ENCODE results near the gene RNLS. TPM values are rescaled to one million over a fixed set of nuclear protein-coding genes. Genes with fewer than 3 reads are reported as not detected.

Gene RNLS
- total RNA-seq, 2 donors from 2014 or later: 6.2 to 9.4 TPM

GRCh38 chr10:88512599-88512998 is 70.5 kb downstream of the RNLS start:
- H3K9me3 ChIP-seq: no peaks in the 10 kb centered on the region
- ATAC-seq (ENCODE audit: insufficient number of reproducible peaks, low FRiP score, low read depth) (no peak), DNase-seq (ENCODE audit: low spot score) (no peak)
- H3K36me3 ChIP-seq: no peaks in the 10 kb centered on the region
- H3K4me1 ChIP-seq (ENCODE audit: control insufficient read depth in 1 of 2, low read depth in 2 of 2): no peaks in the 10 kb centered on the region
- TF ChIP-seq CTCF (IDR thresholded peaks at IDR 0.05): no peak
- no peak overlapping the region for H3K4me3 ChIP-seq
- H3K27me3 ChIP-seq (replicated peaks; ENCODE audit: insufficient read depth): no peaks in the 10 kb centered on the region
- no peak overlapping the region for H3K27ac ChIP-seq

- ATAC-seq (ENCODE audit: insufficient number of reproducible peaks, low FRiP score, low read depth): no peak
These were observed 74.3 kb downstream of the RNLS start for GRCh38 chr10:88508796-88509195.

GRCh38 chr10:88507826-88508453 is 75.2 kb downstream of the RNLS start:
- no peak overlapping the region for H3K27ac ChIP-seq
- no peak for TF ChIP-seq CTCF (IDR thresholded peaks at IDR 0.05)

More at GRCh38 chr10:88508796-88509195, 74.3 kb downstream of the RNLS start:
- DNase-seq (ENCODE audit: low spot score): no peak
- H3K4me1 ChIP-seq (ENCODE audit: control insufficient read depth in 1 of 2, low read depth in 2 of 2): no peaks in the 10 kb centered on the region
- H3K9me3 ChIP-seq: no peaks in the 10 kb centered on the region
- no peak for TF ChIP-seq CTCF (IDR thresholded peaks at IDR 0.05)
- H3K36me3 ChIP-seq: no peaks in the 10 kb centered on the region
- H3K27ac ChIP-seq: no peak overlapping the region
- H3K27me3 ChIP-seq (replicated peaks; ENCODE audit: insufficient read depth): no peaks in the 10 kb centered on the region
- H3K4me3 ChIP-seq: no peak overlapping the region

GRCh38 chr10:88507404-88507803 is 75.7 kb downstream of the RNLS start:
- Histone ChIP-seq H3K9me3 (no peaks in the 10 kb centered on the region), H3K27ac (no peak overlapping the region), H3K27me3 (replicated peaks; ENCODE audit: insufficient read depth) (no peaks in the 10 kb centered on the region), H3K36me3 (no peaks in the 10 kb centered on the region), H3K4me3 (no peak overlapping the region), H3K4me1 (ENCODE audit: control insufficient read depth in 1 of 2, low read depth in 2 of 2) (no peaks in the 10 kb centered on the region)
- no peak for TF ChIP-seq CTCF (IDR thresholded peaks at IDR 0.05)
- ATAC-seq (ENCODE audit: insufficient number of reproducible peaks, low FRiP score, low read depth): no peak
- no peak for DNase-seq (ENCODE audit: low spot score)

More at GRCh38 chr10:88507826-88508453, 75.2 kb downstream of the RNLS start:
- Histone ChIP-seq H3K4me3 (no peak overlapping the region), H3K27me3 (replicated peaks; ENCODE audit: insufficient read depth) (no peaks in the 10 kb centered on the region), H3K9me3 (no peaks in the 10 kb centered on the region), H3K36me3 (no peaks in the 10 kb centered on the region), H3K4me1 (ENCODE audit: control insufficient read depth in 1 of 2, low read depth in 2 of 2) (no peaks in the 10 kb centered on the region)
- DNase-seq (ENCODE audit: low spot score): no peak
- no peak for ATAC-seq (ENCODE audit: insufficient number of reproducible peaks, low FRiP score, low read depth)

- H3K36me3 ChIP-seq: no peaks in the 10 kb centered on the region
- H3K4me1 ChIP-seq (ENCODE audit: control insufficient read depth in 1 of 2, low read depth in 2 of 2): no peaks in the 10 kb centered on the region
- no peaks in the 10 kb centered on the region for H3K9me3 ChIP-seq
- H3K27me3 ChIP-seq (replicated peaks; ENCODE audit: insufficient read depth): no peaks in the 10 kb centered on the region
- H3K4me3 ChIP-seq: no peak overlapping the region
- no peak for ATAC-seq (ENCODE audit: insufficient number of reproducible peaks, low FRiP score, low read depth)
- TF ChIP-seq CTCF (IDR thresholded peaks at IDR 0.05): no peak
- DNase-seq (ENCODE audit: low spot score): no peak
- H3K27ac ChIP-seq: no peak overlapping the region
These were observed 77.4 kb downstream of the RNLS start for GRCh38 chr10:88505680-88506215.
